Naive thymus-derived CD4-positive, alpha-beta T cell (primary cell): ENCODE data around the gene TPP1. TPM values are rescaled to one million over a fixed set of nuclear protein-coding genes. Genes with fewer than 3 reads are reported as not detected.

Experiments
- ATAC-seq: fragments of 150-1000 bp; cut with Tn5 transposase; 2 replicates; pipeline ENCODE4 v1.10.0; 2021; ENCODE audit warnings: mild to moderate bottlenecking, moderate library complexity
- CTCF ChIA-PET: fragments of 350-600 bp; sonication (Branson Sonifier 250); formaldehyde crosslinking; loops from one replicate; lab custom pipeline; 2021; ENCODE audit warnings: antibody characterized with exemption; lab: Charles Lee
- POLR2A ChIA-PET: fragments of 350-600 bp; sonication (Branson Sonifier 250); formaldehyde crosslinking; loops from one replicate; lab custom pipeline; 2021; ENCODE audit warnings: antibody characterized with exemption, inconsistent platforms; lab: Charles Lee
- DNase-seq, 9 donors: peaks; one replicate each; pipeline versions ENCODE4 v3.0.0 to v3.0.0-alpha.2; 2020 to 2022; ENCODE audit warnings: mixed read lengths in 1 of 9
- H3K27ac ChIP-seq: one replicate; pipeline ENCODE4 v1.7.0; 2013; ENCODE audit warnings: mild to moderate bottlenecking, low read depth, low read length, moderate library complexity
- H3K27me3 ChIP-seq, 2 donors: one replicate each; pipeline ENCODE4 v1.7.0; 2013; ENCODE audit warnings: low read length in 2 of 2, mild to moderate bottlenecking in 2 of 2, moderate library complexity in 2 of 2; ENCODE audit not compliant: control insufficient read depth in 2 of 2, insufficient read depth in 2 of 2
- H3K36me3 ChIP-seq, 3 experiments: 1 replicate in 2 of 3; 2 replicates in 1 of 3; pipeline ENCODE4 v1.7.0; 2013; ENCODE audit warnings: low read length in 3 of 3, mild to moderate bottlenecking in 3 of 3, moderate library complexity in 1 of 3; ENCODE audit not compliant: insufficient read depth in 3 of 3, control insufficient read depth in 2 of 3
- H3K4me1 ChIP-seq, 2 donors: one replicate each; pipeline ENCODE4 v1.7.0; 2013; ENCODE audit warnings: low read length in 2 of 2, mild to moderate bottlenecking in 2 of 2, moderate library complexity in 1 of 2; ENCODE audit not compliant: control insufficient read depth in 2 of 2, insufficient read depth in 2 of 2
- H3K4me3 ChIP-seq: 2 replicates; pipeline ENCODE4 v1.7.0; 2013; ENCODE audit warnings: mild to moderate bottlenecking, low read length
- H3K9me3 ChIP-seq, 3 experiments: 1 replicate in 2 of 3; 2 replicates in 1 of 3; pipeline ENCODE4 v1.7.0; 2013; ENCODE audit warnings: low read length in 3 of 3; ENCODE audit not compliant: control insufficient read depth in 2 of 3
- H3K27ac Mint-ChIP-seq, 9 donors: one replicate each; pipeline ENCODE4 v1.8.0; 2020 to 2022; ENCODE audit warnings: mixed read lengths in 9 of 9, mild to moderate bottlenecking in 8 of 9, moderate library complexity in 5 of 9, inconsistent platforms in 2 of 9
- H3K27me3 Mint-ChIP-seq, 5 donors: one replicate each; pipeline ENCODE4 v1.8.0; 2021 to 2022; ENCODE audit warnings: mixed read lengths in 5 of 5, mild to moderate bottlenecking in 1 of 5
- H3K36me3 Mint-ChIP-seq, 5 donors: one replicate each; pipeline ENCODE4 v1.8.0; 2020 to 2022; ENCODE audit warnings: mixed read lengths in 5 of 5, mild to moderate bottlenecking in 3 of 5, inconsistent platforms in 1 of 5
- H3K4me1 Mint-ChIP-seq, 7 donors: one replicate each; pipeline ENCODE4 v1.8.0; 2020 to 2022; ENCODE audit warnings: mixed read lengths in 7 of 7, mild to moderate bottlenecking in 3 of 7, inconsistent platforms in 1 of 7
- H3K4me3 Mint-ChIP-seq, 10 donors: one replicate each; pipeline ENCODE4 v1.8.0; 2020 to 2022; ENCODE audit warnings: mild to moderate bottlenecking in 10 of 10, mixed read lengths in 10 of 10, moderate library complexity in 6 of 10, inconsistent platforms in 2 of 10
- H3K9me3 Mint-ChIP-seq, 11 donors: one replicate each; pipeline ENCODE4 v1.8.0; 2020 to 2022; ENCODE audit warnings: mixed read lengths in 11 of 11, mild to moderate bottlenecking in 4 of 11, inconsistent platforms in 1 of 11, moderate library complexity in 1 of 11
- intact Hi-C, 2 donors: fragments of 100-400 bp; cut with micrococcal nuclease; formaldehyde crosslinking; loops; one replicate each; pipeline ENCODE4 v1.15.1; 2023
- polyA plus RNA-seq, 2 donors: library from polyadenylated mRNA; unstranded; fragments of 300-500 nt; fragmentation: Illumina TruSeq; gene quantifications; one replicate each; pipeline ENCODE4 v1.2.3, GENCODE V29; 2021
- total RNA-seq, 6 experiments: library from RNA in 5 of 6; stranded (reverse) in 5 of 6; gene quantifications; 1 replicate in 5 of 6; 2 replicates in 1 of 6; pipeline ENCODE4 v1.2.3 and lab custom pipeline; 2021 to 2026

The TPP1 gene
- total and polyA plus RNA-seq, 7 experiments from 2014 or later, result 49.9 to 160 (median 116) TPM

DNA sequence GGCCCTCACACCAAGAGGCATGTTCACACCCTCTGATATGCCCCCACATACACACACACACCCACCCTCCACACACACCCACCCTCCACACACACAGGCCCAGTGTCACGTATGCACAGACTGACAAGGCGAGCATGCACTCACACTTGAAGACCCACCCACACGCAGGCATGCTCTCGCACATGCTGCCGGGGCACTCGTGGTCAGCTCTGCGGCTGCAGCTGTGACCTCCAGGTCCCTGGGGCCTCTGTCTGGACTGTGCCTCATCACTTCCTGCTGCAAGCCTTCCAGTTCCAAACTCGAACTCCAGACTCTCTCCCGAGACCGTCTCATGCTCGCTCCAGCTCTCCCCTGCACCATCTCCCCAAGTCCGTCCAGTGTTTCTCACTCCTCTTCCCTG, 26.8 kb upstream of the TPP1 start:
- intact Hi-C loops, result loop anchor here in 1 of 2 donors (2.0 kb wide), 1 partner anchor 27 kb away; the partner anchor contains the start of gene TPP1
- H3K27ac ChIP-seq, result peak overlapping the region; percentile 72
- no peak for ATAC-seq
- no peaks in the 10 kb centered on the region for H3K9me3 ChIP-seq
- H3K36me3 ChIP-seq, result no peaks in the 10 kb centered on the region
- peak overlapping the region; percentile 35 for H3K4me3 ChIP-seq
- ChIA-PET CTCF (interaction anchor here (0.7 to 1.0 kb wide), 2 partner anchors 50 to 197 kb away, joined by 3 read pairs; no protein-coding TSS in a partner anchor), POLR2A (interaction anchor here (1.2 to 6.0 kb wide), 10 partner anchors 10 to 165 kb away, joined by 3 to 57 read pairs (median 4); partner anchors contain the start of genes ARFIP2, DCHS1, TAF10 and TIMM10B)
- Mint-ChIP-seq H3K4me3 (peak overlapping the region in 3 of 10 donors; percentile 2 to 64 (median 54)), H3K27ac (peak overlapping the region in 2 of 9 donors; percentile 40 to 83), H3K27me3 (no peaks in the 10 kb centered on the region), H3K36me3 (no peaks in the 10 kb centered on the region), H3K4me1 (no peaks in the 10 kb centered on the region), H3K9me3 (no peaks in the 10 kb centered on the region)
- H3K4me1 ChIP-seq, result peaks cover 21 to 49% of the 10 kb centered on the region in 2 donors
- no peaks in the 10 kb centered on the region for H3K27me3 ChIP-seq
- no peak for DNase-seq

DNA sequence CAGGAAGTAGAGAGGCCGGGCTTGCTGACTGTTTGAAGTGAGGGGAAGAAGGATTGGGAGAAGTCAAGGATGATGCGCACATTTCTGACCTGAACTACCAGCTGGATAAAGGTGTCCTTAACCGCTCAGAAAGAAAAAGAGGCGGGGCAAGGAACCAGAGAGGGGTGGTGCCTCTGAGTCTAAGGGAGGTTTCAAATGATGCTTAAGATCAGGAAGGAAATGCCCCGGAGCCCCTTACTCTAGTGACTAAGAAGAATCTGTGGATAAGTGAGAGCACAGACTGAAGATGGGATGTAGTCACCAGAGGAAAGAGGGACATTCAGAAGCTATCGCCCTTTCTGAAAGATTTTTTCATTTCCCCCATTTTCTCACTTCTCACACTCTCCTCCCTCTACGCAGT, 23.7 kb upstream of the TPP1 start:
- peaks cover 0 to 18% (median 0%) of the 10 kb centered on the region in 3 experiments for H3K36me3 ChIP-seq
- ATAC-seq, result no peak
- H3K4me3 ChIP-seq, result no peak overlapping the region
- H3K27ac ChIP-seq, result no peak overlapping the region
- ChIA-PET POLR2A (interaction anchor here (1.1 to 2.4 kb wide), 4 partner anchors 10 to 31 kb away, joined by 3 to 12 read pairs (median 7); partner anchors contain the start of gene TAF10), CTCF (interaction anchor here (0.7 kb wide), 1 partner anchor 8 kb away, joined by 3 read pairs; no protein-coding TSS in a partner anchor)
- intact Hi-C loops, result no loop called here
- no peaks in the 10 kb centered on the region for H3K9me3 ChIP-seq
- no peak overlapping the region for H3K4me3 Mint-ChIP-seq
- H3K4me1 Mint-ChIP-seq, result peaks cover 0 to 7% (median 5%) of the 10 kb centered on the region in 7 donors
- H3K4me1 ChIP-seq, result peaks cover 21 to 43% of the 10 kb centered on the region in 2 donors
- no peaks in the 10 kb centered on the region for H3K27me3 ChIP-seq
- DNase-seq, result no peak
- peaks cover 0 to 11% (median 5%) of the 10 kb centered on the region in 5 donors for H3K36me3 Mint-ChIP-seq
- no peaks in the 10 kb centered on the region for H3K27me3 Mint-ChIP-seq
- no peak overlapping the region for H3K27ac Mint-ChIP-seq
- H3K9me3 Mint-ChIP-seq, result no peaks in the 10 kb centered on the region

DNA sequence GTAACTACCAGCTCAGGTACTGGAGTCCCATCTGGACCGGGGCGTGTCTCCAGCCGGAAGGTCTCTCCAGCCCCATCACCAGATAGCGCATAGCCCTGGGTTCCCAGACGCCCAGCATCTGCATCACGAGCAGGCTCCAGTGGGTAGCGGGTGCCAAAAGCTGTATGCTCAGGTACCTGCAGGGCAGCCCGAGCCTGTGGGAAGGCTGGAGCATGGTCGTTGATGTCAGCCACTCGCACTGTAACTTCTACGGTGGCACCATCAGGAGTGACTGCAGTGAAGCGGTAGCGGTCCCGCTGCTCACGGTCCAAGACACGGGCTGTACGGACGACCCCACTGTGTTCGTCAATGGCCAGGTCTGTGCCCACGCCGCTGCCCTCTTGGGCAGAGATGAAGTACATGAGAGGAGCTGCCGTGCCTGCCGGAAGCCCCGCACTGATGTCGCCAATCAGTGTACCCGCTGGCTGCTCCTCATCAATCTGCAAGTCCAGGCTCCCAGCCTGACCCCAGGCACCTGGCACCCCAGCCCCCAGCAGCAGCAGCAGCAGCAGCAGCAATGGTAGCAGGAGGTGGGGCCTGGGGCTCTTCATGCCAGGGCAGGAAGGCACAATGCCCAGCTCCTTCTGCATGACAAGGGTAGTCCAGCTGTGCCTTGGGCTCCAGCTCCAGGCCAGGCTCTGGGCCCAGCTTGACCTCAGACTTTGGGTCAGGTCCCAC, 21.9 kb upstream of the TPP1 start:
- no peak overlapping the region for H3K4me3 ChIP-seq

DNA sequence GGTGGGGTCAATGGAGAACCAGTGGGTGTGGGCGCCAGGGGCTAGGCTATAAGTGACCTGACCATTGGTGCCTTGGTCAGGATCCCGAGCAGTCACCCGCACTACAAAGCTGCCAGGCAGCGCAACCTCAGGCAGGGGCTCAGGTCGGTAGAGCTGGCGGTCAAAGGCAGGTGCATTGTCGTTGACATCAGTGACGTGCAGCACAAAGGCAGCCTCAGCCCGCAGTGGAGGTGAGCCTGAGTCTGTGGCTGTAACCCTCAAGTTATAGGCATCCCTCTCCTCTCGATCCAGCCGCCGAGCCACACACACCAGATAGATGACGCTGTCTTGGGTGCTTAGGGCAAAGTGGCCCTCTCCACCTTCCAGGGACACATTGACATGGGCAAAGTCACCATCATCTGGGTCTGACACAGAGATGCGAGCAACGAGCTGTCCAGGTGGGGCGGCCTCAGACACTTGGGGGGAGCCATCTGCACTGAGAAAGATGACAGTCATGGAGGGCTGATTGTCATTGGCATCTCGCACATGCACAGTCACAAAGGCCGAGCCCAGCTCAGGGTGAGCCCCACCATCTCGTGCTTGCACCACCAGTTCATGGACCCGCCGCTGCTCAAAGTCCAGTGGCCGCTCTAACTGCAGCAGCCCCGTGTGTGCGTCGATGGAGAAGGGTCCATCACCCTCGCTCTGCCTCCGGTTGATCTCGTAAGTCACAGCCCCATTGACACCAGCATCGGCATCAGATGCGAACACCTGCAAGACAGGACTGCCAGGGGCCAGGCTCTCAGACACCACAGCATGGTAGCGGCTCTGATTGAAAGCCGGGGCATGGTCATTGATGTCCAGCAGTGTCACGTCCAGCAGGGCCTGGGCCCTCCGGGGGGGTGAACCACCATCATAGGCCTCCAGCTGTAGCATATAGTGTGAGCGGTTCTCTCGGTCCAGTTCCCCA, 21.1 kb upstream of the TPP1 start:
- peaks cover 0 to 7% (median 5%) of the 10 kb centered on the region in 7 donors for H3K4me1 Mint-ChIP-seq
- Histone ChIP-seq H3K9me3 (no peaks in the 10 kb centered on the region), H3K36me3 (peaks cover 0 to 18% (median 0%) of the 10 kb centered on the region in 3 experiments), H3K27me3 (no peaks in the 10 kb centered on the region), H3K27ac (no peak overlapping the region), H3K4me1 (peaks cover 0 to 16% of the 10 kb centered on the region in 2 donors), H3K4me3 (no peak overlapping the region)
- DNase-seq, result no peak
- ChIA-PET CTCF (interaction anchor here (0.9 kb wide), 1 partner anchor 18 kb away, joined by 3 read pairs; no protein-coding TSS in a partner anchor), POLR2A (interaction anchor here (0.7 to 1.6 kb wide), 2 partner anchors 17 to 21 kb away, joined by 3 to 4 read pairs; partner anchors contain the start of gene TPP1)
- intact Hi-C loops, result no loop called here
- H3K9me3 Mint-ChIP-seq, result no peaks in the 10 kb centered on the region
- no peak overlapping the region for H3K27ac Mint-ChIP-seq
- no peak overlapping the region for H3K4me3 Mint-ChIP-seq
- no peak for ATAC-seq
- peaks cover 0 to 11% (median 5%) of the 10 kb centered on the region in 5 donors for H3K36me3 Mint-ChIP-seq
- no peaks in the 10 kb centered on the region for H3K27me3 Mint-ChIP-seq

More for the DNA sequence above, 21.9 kb upstream of the TPP1 start:
- intact Hi-C loops, result no loop called here
- Histone ChIP-seq H3K4me1 (peaks cover 6 to 25% of the 10 kb centered on the region in 2 donors), H3K27me3 (no peaks in the 10 kb centered on the region), H3K9me3 (no peaks in the 10 kb centered on the region), H3K27ac (no peak overlapping the region), H3K36me3 (peaks cover 0 to 18% (median 0%) of the 10 kb centered on the region in 3 experiments)
- H3K36me3 Mint-ChIP-seq, result peaks cover 0 to 11% (median 5%) of the 10 kb centered on the region in 5 donors
- H3K4me1 Mint-ChIP-seq, result peaks cover 0 to 7% (median 5%) of the 10 kb centered on the region in 7 donors
- CTCF ChIA-PET, result no interaction called here
- H3K27ac Mint-ChIP-seq, result no peak overlapping the region
- no peaks in the 10 kb centered on the region for H3K27me3 Mint-ChIP-seq
- H3K4me3 Mint-ChIP-seq, result no peak overlapping the region
- no peak for ATAC-seq
- POLR2A ChIA-PET, result interaction anchor here (0.7 to 2.0 kb wide), 2 partner anchors 12 to 16 kb away, joined by 3 to 8 read pairs; no protein-coding TSS in a partner anchor
- no peaks in the 10 kb centered on the region for H3K9me3 Mint-ChIP-seq
- no peak for DNase-seq

DNA sequence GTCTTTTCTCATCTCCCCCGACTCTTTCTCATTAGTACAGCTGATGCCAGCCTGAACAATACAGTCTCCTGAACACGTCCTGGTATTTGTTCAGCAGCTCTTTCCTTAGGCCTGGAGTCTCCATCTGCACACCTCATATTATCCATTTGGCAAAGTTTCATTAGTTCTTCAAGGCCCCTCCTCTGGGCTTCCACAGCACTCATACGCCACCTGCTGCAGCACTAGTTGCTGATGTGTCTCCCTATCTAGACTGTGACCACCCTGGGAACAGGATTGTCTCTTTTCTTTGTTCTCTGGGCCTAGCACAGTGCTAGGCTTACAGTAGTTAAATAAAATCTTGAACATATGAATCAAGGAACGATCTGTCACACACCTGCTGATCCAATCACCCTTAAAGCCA, 19.2 kb upstream of the TPP1 start:
- ATAC-seq (no peak), DNase-seq (no peak)
- Mint-ChIP-seq H3K27me3 (no peaks in the 10 kb centered on the region), H3K27ac (no peak overlapping the region), H3K4me3 (no peak overlapping the region), H3K4me1 (peaks cover 0 to 7% (median 5%) of the 10 kb centered on the region in 7 donors), H3K36me3 (peaks cover 0 to 12% (median 5%) of the 10 kb centered on the region in 5 donors), H3K9me3 (no peaks in the 10 kb centered on the region)
- Histone ChIP-seq H3K36me3 (peaks cover 0 to 24% (median 0%) of the 10 kb centered on the region in 3 experiments), H3K27me3 (no peaks in the 10 kb centered on the region), H3K4me3 (no peak overlapping the region), H3K4me1 (peaks cover 0 to 4% of the 10 kb centered on the region in 2 donors), H3K27ac (no peak overlapping the region), H3K9me3 (no peaks in the 10 kb centered on the region)
- intact Hi-C loops, result no loop called here
- ChIA-PET POLR2A (interaction anchor here (0.9 kb wide), 1 partner anchor 19 kb away, joined by 3 read pairs; the partner anchor contains the start of gene TPP1), CTCF (no interaction called here)

DNA sequence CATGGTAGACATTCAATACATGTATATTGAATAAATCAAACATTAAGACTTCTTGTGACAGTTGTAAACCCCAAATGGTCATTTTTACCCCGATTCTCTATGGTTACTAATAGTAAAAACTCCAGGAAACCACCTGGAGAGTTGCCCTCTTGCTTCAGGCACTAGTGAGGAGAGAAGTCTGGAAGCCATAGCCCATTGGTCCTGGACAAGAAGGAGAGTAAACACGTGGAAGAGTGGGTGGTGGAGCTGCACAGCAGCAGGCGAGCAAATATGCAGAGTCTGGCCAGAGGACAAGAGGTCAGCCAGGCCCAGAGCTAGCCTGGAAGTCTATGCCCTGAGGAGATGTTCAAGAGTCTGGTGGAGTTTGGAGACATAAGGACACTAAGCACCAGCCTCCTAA, 18.6 kb upstream of the TPP1 start:
- Mint-ChIP-seq H3K9me3 (no peaks in the 10 kb centered on the region), H3K4me3 (no peak overlapping the region), H3K27ac (no peak overlapping the region), H3K27me3 (no peaks in the 10 kb centered on the region), H3K4me1 (peaks cover 0 to 7% (median 5%) of the 10 kb centered on the region in 7 donors), H3K36me3 (peaks cover 0 to 14% (median 5%) of the 10 kb centered on the region in 5 donors)
- ATAC-seq (no peak), DNase-seq (no peak)
- no peak overlapping the region for H3K4me3 ChIP-seq
- ChIA-PET CTCF (no interaction called here), POLR2A (interaction anchor here (0.9 kb wide), 1 partner anchor 19 kb away, joined by 3 read pairs; the partner anchor contains the start of gene TPP1)
- H3K36me3 ChIP-seq, result peaks cover 0 to 30% (median 0%) of the 10 kb centered on the region in 3 experiments
- H3K27me3 ChIP-seq, result no peaks in the 10 kb centered on the region
- no peak overlapping the region for H3K27ac ChIP-seq
- H3K4me1 ChIP-seq, result no peaks in the 10 kb centered on the region
- intact Hi-C loops, result no loop called here
- H3K9me3 ChIP-seq, result no peaks in the 10 kb centered on the region
